ENCODE data around the gene IFNE.
"Not testable (repeated sequence)": the region's sequence is repeated elsewhere in the genome, so short reads cannot be mapped to it uniquely, and the experiment has no call there.

IFNE gene

DNA sequence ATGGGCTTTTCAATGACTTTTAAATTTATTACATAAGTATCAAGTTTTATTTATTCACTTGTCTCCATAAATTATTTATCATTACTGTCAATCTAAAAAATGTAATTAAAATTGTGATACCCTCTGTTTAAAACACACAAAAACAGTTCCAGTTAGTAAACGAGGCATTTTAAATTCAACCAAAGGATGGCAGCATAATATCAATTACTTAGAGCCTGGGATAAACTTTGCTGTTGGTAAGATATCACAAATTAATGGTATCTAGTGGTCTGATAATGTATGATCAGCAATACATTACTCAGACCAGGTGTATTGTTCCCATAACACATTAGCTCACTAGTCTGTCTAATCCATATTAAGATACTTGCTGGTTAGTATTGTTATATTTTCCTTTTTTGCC, 9.6 kb upstream of the IFNE start:
- DNase-seq (ENCODE audit: low read depth): no peak

DNA sequence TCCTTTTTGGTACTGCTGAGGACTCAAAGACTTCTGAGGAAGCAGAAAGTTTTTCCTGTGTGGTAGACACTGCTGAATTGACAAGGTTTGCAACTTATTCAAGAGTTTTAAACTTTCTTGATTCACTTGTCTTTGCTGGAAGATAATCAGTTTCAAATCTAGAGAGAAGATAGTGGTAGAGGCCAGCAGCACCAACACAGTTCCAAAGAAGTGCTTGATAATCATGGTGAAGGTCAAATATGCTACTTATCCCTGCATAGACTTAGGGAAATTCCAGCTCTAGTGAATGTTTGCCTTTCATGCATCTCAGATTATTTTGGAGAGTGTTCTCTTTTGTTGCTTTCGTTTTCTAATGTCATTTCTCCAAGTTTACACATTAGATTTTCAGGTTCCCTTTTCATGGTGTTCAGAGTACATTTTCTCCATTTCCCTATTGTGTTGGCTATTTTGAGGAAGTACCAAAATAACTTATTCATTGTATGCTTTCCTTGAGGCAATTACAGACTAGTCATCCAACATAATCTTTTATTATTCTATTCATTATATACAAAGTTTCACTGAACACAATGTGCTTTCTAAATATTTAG, 550 bp downstream of the IFNE start:
- no peak for DNase-seq (ENCODE audit: low read depth)

DNA sequence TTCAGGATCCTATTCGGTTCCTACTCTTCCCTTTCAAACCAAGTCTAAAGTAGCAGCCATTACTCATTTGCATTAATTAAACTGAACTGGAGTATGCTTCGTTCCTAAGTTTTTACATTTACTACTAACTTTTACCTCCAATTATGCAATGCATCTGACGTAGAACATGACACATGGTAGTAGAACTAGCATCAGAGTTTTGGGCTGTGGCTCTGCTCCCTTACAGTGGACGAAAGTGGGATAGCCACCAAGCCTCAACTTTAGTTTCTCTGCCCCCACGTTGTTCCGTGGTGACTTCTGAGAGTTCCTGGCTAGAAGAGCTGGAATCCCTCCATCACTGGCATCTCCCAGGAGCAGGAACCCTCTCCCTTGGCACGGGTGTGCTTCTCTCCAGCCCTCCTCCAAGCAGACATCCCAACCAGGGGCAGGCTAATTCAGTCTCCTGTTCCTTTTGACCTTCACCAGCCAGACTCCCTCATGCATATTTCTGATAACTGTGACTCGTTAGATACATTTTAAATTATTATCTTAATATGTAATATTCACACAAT, 2.9 kb downstream of the IFNE start:
- DNase-seq (ENCODE audit: low read depth): no peak

DNA sequence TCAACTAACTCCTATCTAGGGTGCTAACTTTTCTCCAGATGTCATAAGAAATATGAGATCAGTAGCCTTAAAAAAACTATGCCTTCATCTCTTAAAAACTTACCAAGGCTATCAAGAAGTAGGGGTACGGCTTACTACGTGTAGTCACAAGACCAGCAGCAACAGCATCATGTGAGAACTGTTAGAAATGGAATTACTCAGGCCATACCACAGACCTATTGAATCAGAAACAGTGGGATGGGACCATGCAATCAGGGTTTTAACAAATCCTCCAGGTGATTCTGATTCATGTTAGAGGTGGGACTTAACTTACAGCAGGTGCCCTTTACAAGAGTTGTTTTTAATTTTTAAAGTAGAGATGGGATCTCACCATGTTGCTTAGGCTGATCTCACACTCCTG, 4.6 kb downstream of the IFNE start:
- no peak for DNase-seq (ENCODE audit: low read depth)

DNA sequence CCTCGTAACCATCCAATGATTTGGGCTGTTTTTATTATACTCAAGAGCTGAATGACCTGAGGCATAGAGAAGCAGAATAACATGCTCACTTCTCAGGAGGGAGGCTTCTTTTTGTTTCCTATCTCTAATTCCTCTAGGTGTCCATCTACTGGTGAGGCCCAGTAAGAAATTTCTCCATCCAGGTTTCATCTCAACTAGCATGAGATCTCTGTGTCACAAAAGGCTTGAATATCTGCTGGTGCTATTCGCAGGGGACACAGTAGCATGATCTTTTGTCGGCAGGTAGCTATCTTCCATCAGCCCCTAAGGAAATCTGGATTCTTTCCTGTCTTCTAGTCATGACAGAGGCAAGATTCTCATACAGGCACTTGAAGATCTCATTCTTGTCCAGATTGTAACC, 8.9 kb downstream of the IFNE start:
- DNase-seq (ENCODE audit: low read depth): no peak

DNA sequence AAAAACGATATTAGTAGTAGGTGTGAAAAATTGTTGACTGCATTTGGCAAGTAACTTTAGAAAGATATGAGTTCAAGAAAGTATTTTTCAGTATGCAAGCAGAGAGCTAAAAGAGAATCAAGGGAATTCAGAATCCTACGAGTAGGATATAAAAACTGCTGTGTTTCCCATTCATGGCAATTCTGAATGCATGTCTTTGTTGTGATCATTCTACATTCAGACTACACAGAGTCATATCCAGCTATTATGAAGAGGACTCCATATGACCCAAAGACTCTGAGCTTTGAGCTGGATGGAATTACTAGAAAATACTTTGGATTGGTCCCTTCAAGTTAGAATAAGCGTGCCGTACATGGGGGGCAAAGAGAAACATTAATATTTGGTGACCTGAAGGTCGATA, 12.0 kb downstream of the IFNE start:
- no peak for DNase-seq (ENCODE audit: low read depth)

DNA sequence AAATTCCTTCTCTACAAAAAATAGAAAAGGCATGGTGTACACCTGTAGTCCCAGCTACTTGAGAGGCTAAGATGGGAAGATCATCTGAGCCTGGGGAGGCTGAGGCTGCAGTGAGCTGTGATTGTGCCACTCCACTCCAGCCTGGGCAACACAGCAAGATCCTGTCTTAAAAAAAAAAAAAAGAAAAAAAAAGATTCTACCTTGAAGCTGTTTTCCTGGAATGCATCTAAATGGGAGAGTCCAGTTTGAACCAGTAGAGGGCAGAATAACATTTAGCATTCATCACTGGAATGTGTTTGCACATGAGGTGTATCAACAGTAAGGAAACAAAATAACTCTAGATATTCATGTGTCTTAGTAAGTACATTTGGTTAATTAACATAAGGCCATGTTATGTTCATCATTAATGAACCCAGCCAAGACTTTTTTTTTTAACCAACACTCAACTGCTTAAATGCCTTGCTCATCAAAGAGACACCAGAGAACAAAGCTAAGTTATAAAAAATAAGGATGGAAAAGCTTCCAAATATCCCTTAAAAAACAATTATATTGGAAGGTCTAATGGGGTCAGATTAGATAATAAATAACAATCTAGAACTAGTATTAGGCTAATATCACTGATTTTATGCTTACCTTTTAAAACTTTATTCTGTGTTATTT, 16.1 kb downstream of the IFNE start:
- DNase-seq (ENCODE audit: low read depth): no peak

DNA sequence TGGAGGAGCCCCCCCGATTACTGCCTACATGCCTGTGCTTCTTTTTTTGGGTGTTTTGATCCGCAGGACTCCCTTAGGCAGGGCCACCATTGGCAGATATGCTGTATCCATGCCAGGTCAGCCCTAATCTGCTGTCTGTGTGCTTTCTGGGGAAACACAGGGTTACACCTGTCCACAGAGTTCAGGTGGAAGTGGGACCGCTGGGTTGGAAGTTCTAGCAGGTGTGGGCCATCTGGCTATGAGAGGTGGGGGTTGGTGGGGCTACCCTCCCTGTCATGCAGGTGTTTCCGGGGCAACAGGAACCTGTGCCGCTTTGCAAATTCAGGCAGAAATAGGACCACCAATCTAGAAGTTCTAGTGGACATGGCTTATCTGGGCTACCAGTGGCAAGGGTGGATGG, 17.0 kb downstream of the IFNE start:
- no peak for DNase-seq (ENCODE audit: low read depth)

DNA sequence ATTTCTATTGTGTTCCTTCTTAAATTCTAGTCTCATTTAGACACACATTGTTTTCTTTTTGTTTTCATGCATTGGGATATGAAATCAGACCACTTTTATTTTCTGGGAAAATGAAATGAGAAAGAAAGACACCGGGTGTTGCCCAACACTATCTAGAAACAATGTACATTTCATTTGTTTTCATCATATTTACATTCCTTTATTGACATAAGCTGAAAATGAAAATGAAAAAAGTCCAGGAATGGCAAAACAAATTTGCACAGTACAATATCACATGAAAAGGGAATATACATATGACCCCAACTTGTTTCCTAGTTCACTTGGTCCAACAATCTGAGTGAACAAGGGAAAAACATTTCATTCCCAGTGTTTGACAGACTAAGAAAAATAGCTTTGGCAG, 20.7 kb downstream of the IFNE start:
- no peak for DNase-seq (ENCODE audit: low read depth)

DNA sequence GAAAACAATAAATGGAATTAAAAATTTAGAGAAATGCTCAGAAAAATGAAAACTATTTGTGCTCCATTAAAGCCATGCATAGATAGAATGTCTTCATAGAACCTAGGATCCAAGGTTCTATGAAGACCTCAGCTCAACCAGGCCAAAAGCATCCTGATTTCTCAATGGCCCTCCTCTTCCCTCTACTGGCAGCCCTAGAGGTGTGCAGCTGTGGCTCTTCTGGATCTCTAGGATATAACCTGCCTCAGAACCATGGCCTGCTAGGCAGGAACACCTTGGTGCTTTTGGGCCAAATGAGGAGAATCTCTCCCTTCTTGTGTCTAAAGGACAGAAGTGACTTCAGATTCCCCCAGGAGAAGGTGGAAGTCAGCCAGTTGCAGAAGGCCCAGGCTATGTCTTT, 26.8 kb downstream of the IFNE start:
- no peak for DNase-seq (ENCODE audit: low read depth)

DNA sequence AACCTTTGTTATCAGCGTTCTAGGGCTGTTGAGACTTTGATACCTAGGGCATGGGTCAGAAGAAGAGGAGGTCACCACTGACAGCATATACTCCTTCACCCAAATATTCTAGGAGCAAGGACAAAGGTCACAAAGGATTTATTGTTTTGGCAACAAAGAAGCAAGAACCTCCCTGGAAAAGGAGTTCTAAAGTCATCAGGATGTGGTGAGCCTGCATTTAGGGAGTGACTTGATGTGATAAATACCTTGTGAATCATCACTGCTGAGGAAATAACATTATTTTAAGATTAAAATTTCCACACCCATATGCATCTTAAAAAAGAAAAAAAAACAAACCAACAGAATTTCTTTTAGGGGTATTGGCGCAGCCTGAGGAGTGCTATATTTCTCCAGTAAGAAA, 28.0 kb downstream of the IFNE start:
- no peak for DNase-seq (ENCODE audit: low read depth)

DNA sequence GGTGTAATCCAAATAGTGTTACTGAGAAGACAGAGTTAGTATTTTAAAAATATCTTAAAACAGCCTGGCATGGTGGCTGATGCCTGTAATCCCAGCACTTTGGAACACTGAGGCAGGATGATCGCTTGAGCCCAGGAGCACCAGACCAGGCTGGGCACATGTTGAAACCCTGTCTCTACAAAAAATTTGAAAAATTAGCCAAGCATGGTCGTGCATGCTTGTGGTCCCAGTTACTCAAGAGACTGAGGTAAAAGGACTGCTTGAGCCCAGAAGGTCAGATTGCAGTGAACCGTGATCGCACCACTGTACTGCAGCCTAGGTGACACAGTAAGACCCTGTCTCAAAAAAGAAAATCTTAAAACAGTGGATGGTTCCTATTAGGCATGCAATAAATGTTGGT, 29.4 kb downstream of the IFNE start:
- no peak for DNase-seq (ENCODE audit: low read depth)

DNA sequence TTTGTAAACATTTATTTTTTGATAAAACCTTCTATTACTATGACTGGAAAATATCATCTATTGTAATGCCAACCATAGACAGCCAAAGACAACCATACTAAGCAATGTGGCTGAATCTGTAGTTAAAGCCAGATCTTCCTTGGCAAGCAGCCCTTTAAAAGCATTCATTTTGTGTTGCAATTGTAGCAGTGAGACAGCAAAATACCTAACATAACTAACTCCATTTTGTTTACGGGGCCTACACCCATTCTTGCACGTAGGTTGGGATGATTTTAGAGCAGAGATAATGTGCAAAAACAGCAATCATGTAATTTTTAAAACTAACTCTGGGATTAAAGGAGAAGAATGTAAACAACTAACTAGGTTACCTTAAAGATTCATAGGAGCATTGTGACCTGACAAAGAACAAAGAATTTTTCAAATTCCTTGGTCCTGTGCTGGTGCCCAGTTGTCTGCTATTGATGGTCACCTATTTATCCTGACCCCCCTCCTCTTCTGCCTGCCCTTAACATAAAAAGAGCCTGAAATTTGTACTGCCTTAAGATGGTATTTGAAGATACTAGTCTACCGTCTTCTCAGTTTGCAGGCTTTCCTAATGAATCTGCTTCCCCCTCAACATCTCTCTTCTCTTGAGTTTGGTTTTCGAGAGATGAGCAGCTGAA, 31.2 kb downstream of the IFNE start:
- no peak for DNase-seq (ENCODE audit: low read depth)

DNA sequence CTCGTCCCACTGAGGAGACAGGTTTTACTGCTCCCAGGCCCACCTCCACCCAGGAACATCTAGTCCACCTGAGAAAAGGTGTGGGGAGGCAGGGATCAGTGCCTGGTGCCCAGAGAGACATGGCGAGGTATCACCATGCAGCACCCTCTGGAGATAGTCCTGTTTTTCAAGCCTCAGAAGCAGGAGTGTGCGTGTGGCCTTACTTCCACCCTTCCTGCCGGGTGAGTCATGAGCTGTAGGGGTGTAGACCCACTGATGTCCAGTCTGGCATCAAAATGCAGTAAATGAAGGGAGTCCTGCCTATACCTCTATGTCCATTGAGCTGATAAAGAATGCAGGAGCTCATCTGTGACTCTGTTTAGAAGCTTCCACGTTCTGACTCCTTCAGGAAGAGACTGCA, 32.8 kb downstream of the IFNE start:
- not testable (repeated sequence) for DNase-seq (ENCODE audit: low read depth)

DNA sequence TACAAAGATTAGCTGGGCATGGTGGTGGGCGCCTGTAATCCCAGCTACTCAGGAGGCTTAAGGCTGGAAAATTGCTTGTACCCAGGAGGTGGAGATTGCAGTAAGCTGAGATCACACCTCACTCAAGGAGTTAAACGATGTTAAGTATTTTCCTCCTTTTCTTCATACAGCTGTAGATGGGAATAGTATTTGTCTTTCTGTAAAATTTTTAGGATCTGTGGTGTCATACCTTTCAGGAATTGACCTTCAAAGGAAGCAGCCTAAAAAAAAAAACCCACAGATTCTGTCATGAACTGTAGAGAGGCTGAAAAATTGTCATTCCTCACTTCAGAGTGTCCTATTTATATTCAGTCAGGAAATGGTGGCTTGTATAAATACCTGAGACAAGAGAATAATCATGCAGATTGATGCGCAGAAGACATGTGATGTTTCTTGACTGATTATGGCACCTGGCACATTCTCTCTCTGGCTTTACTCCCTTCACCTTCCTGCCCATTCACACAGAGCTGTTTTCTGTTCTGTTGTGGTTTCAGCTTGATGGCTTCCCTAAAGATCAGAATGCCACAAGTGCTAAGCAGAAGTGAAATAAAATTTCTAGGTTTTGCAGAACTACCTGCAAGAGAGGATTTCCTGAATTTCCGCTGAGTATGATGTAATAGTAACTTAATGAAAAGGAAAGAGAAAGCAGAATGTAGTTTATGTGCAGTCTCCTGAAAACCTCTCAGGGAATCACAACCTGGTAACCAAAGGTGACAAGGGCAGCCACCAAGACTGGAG, 38.1 kb downstream of the IFNE start:
- DNase-seq (ENCODE audit: low read depth): no peak

DNA sequence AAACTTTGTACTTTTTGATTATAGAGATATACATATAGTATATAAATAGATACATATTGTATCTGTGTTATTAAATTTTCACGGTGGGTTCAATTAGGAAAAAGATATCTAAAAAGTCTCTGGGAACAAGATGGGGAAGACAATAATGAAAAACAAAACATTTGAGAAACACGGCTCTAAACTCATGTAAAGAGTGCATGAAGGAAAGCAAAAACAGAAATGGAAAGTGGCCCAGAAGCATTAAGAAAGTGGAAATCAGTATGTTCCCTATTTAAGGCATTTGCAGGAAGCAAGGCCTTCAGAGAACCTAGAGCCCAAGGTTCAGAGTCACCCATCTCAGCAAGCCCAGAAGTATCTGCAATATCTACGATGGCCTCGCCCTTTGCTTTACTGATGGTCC, 42.0 kb downstream of the IFNE start, which contains the start of gene IFNA1:
Gene IFNA1, plus strand, starts transcription at position 301 of the 400 bp plus-strand sequence. Its CDS starts 69 bp downstream, at position 370.
- DNase-seq (ENCODE audit: low read depth): no peak

DNA sequence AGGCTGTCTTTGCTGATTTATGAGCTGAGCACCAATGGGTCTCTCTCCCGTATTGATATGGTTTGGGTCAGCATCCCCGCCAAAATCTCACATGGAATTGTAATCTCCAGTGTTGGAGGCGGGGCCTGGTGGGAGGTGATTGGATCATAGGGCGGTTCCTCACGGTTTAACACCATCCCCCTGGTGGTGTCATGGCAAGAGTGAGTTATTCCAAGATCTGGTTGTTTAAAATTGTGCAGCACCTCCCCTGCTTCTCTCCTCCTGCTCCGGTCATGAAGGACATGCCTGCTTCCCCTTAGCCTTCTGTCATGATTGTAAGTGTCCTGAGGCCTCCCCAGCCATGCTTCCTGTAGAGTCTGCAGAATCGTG, 47.1 kb downstream of the IFNE start:
- not testable (repeated sequence) for DNase-seq (ENCODE audit: low read depth)

DNA sequence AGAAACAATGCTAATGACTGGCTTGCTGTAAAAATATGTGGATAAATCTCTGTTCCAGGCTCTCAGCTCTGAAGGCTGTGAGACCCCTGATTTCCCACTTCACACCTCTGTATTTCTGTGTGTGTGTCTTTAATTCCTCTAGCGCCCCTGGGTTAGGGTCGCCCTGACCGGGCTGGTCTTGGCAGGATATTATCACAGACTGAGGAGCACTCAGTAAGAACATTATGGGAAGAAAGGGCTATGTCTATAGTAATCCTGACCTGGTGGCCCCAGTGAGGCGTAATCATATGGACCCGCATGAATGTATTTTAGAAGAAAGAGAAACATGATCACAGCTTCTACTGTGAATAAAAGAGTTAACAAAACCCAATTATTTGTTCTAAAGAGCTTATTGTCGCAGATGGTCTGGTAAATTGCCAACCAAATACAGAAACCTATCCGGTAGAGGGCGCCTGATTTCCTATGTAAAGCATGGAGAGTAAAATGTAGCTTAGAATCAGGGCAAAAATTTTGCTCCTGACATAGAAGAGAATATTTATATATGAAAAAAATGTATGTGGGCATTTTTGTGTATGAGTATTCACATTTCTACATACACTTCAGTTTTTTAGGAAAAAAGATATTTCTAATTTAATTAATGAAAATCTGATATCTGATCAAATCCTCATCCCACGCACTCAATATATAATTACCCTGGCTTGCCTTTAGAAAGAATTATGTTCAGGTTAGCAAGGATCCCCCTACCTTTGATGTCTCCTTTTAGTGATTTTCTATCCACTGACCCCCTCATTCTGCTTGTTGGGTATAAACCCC, 47.7 kb downstream of the IFNE start:
- peak; percentile 15 for DNase-seq (ENCODE audit: low read depth)

DNA sequence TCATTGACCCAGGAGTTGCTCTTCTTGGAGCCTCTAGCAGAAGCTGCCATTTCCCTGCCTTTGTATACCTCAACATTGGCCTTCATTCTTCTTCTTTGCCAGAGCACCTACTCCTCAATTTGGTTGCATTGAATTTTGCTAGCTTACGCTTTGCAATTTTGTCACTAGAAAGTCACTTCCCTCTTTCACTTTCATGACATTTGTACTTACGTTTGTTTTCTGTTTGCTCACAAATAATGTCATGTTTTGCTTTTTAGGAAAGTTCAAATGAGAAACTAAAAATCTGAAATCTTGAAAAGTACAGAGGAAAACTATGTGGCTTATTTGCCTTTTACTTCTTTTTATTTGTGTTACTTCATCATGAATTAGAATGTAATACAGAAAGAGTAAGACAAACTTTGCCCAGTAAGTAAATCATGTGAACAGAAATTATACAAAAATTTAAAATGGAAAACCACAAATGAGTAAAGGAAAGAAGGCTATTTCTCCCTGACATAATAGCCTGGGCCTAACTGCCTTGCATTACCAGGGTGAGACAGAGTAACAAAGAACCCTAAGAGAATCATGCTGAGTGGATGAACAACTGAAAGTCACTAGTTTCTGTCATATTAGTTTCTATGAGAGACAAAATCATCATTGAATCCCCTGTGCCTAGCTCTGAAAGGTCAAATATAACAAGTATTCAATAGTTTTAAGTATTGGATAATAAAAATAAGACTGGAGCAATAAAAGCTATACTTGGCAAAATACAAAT, 49.3 kb downstream of the IFNE start:
- DNase-seq (ENCODE audit: low read depth): no peak

Measured in activated T-cell treated with anti-CD3 and anti-CD28 coated beads for 24 hours (primary cell).